ENCODE data around the gene OR5K4. TPM values are rescaled to one million over a fixed set of nuclear protein-coding genes. Genes with fewer than 3 reads are reported as not detected.

OR5K4 gene
- total and polyA plus RNA-seq, 2 of the 4 experiments (the other 2 are of a cell fraction) = not detected

DNA sequence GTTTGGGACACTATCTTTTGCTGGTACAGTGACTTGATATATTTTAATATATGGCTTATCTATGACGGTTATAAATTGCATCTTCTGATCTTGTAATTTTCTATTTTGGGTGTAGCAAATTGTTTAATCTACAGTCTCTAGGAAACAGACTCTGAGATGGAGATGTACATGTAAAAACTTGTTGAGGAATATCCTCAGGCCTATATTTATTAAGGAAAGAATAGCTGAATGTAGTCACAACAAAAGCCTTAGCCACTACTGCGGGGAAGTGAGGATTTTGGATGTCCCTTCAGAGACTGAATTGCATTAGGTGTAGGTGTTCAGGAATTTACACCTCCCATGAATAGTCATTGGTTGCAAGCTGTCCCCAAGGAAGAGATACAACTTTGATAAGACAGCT, 23.0 kb downstream of the OR5K4 start:
- no CpG with 5 or more reads among the region's 2 CpGs for WGBS, 2 experiments (ENCODE audit: extremely low coverage in 2 of 2, insufficient read length in 1 of 2)
- Histone ChIP-seq H3K27me3 (ENCODE audit: control insufficient read depth, insufficient read depth, low read length) (no peaks in the 10 kb centered on the region), H4K5ac (ENCODE audit: low read depth, low read length) (no peak overlapping the region), H3K79me1 (ENCODE audit: low read depth in 1 of 2, low read length in 2 of 2) (no peaks in the 10 kb centered on the region), H4K8ac (ENCODE audit: low read depth in 2 of 2, low read length in 2 of 2) (no peak overlapping the region), H3K23ac (ENCODE audit: low read depth, low read length) (no peak overlapping the region), H2BK15ac (ENCODE audit: low read depth, low read length) (no peak overlapping the region), H3K18ac (ENCODE audit: low read depth, low read length) (no peak overlapping the region), H3K56ac (ENCODE audit: extremely low read depth, insufficient read depth, low read length) (no peak overlapping the region), H4K20me1 (ENCODE audit: insufficient read depth, low read length) (no peaks in the 10 kb centered on the region), H3K4me2 (ENCODE audit: low read depth, low read length) (no peak overlapping the region), H2AFZ (replicated peaks; ENCODE audit: low read length, poor library complexity) (no peak overlapping the region), H3K14ac (replicated peaks; ENCODE audit: low read depth, low read length) (no peak overlapping the region), H4K91ac (ENCODE audit: insufficient read depth, low read depth, low read length) (no peak overlapping the region), H3K9ac (ENCODE audit: low read depth, low read length) (no peak overlapping the region), H3K27ac (ENCODE audit: insufficient read depth, low read length) (no peak overlapping the region), H2BK120ac (ENCODE audit: low read depth, low read length) (no peak overlapping the region), H2BK20ac (ENCODE audit: low read depth, low read length) (no peak overlapping the region), H2BK5ac (ENCODE audit: low read depth, low read length, poor library complexity, severe bottlenecking) (no peak overlapping the region), H3K9me3 (ENCODE audit: control insufficient read depth, insufficient read depth, low read length) (no peaks in the 10 kb centered on the region), H3K36me3 (ENCODE audit: control insufficient read depth, insufficient read depth, low read length) (no peaks in the 10 kb centered on the region), H3K4ac (ENCODE audit: low read depth, low read length) (no peak overlapping the region), H3K4me3 (ENCODE audit: insufficient read depth, low read depth, low read length) (no peak overlapping the region), H2AK9ac (replicated peaks; ENCODE audit: low read depth, low read length, poor library complexity) (no peak overlapping the region), H3K4me1 (ENCODE audit: control insufficient read depth, insufficient read depth, low read length) (no peaks in the 10 kb centered on the region), H3K9me1 (ENCODE audit: insufficient read depth, low read length) (no peaks in the 10 kb centered on the region), H2AK5ac (ENCODE audit: low read depth, low read length) (no peak overlapping the region)
- intact Hi-C loops (cut with micrococcal nuclease) = no loop called here
- CTCF ChIA-PET = no interaction called here
- ATAC-seq (ENCODE audit: low read depth) = no peak
- in situ Hi-C loops (cut with MboI; ENCODE audit: low sequenced_read_pairs) = no loop called here
- POLR2A ChIA-PET (ENCODE audit: unreplicated experiment) = no interaction called here
- TF ChIP-seq RAD21 (IDR thresholded peaks at IDR 0.05; ENCODE audit: low read length) = no peak
- no peak for TF ChIP-seq CHD1 (IDR thresholded peaks at IDR 0.05; ENCODE audit: low read depth, low read length)
- no peak for TF ChIP-seq MAFK (IDR thresholded peaks at IDR 0.05; ENCODE audit: low read depth, low read length)
- TF ChIP-seq FOS (IDR thresholded peaks at IDR 0.05; ENCODE audit: low read depth, low read length) = no peak
- no peak for TF ChIP-seq CEBPB (IDR thresholded peaks at IDR 0.05; ENCODE audit: low read depth, low read length)
- TF ChIP-seq, protein P1, sequence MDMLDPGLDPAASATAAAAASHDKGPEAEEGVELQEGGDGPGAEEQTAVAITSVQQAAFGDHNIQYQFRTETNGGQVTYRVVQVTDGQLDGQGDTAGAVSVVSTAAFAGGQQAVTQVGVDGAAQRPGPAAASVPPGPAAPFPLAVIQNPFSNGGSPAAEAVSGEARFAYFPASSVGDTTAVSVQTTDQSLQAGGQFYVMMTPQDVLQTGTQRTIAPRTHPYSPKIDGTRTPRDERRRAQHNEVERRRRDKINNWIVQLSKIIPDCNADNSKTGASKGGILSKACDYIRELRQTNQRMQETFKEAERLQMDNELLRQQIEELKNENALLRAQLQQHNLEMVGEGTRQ (IDR thresholded peaks at IDR 0.05; ENCODE audit: low read depth, low read length) = no peak
- no peak for TF ChIP-seq MXI1 (IDR thresholded peaks at IDR 0.05; ENCODE audit: borderline replicate concordance, low read depth, low read length)
- no peak for TF ChIP-seq MAZ (IDR thresholded peaks at IDR 0.05; ENCODE audit: borderline replicate concordance, low read depth, low read length)
- TF ChIP-seq RFX5 (IDR thresholded peaks at IDR 0.05; ENCODE audit: low read depth, low read length) = no peak
- no peak for TF ChIP-seq SMC3 (IDR thresholded peaks at IDR 0.05; ENCODE audit: low read depth, low read length)
- TF ChIP-seq, protein P2, sequence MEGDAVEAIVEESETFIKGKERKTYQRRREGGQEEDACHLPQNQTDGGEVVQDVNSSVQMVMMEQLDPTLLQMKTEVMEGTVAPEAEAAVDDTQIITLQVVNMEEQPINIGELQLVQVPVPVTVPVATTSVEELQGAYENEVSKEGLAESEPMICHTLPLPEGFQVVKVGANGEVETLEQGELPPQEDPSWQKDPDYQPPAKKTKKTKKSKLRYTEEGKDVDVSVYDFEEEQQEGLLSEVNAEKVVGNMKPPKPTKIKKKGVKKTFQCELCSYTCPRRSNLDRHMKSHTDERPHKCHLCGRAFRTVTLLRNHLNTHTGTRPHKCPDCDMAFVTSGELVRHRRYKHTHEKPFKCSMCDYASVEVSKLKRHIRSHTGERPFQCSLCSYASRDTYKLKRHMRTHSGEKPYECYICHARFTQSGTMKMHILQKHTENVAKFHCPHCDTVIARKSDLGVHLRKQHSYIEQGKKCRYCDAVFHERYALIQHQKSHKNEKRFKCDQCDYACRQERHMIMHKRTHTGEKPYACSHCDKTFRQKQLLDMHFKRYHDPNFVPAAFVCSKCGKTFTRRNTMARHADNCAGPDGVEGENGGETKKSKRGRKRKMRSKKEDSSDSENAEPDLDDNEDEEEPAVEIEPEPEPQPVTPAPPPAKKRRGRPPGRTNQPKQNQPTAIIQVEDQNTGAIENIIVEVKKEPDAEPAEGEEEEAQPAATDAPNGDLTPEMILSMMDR (conservative IDR thresholded peaks at IDR 0.05; ENCODE audit: low read depth, low read length) = no peak
- TF ChIP-seq BHLHE40 (IDR thresholded peaks at IDR 0.05; ENCODE audit: low read depth, low read length) = no peak
- TF ChIP-seq, protein P3, sequence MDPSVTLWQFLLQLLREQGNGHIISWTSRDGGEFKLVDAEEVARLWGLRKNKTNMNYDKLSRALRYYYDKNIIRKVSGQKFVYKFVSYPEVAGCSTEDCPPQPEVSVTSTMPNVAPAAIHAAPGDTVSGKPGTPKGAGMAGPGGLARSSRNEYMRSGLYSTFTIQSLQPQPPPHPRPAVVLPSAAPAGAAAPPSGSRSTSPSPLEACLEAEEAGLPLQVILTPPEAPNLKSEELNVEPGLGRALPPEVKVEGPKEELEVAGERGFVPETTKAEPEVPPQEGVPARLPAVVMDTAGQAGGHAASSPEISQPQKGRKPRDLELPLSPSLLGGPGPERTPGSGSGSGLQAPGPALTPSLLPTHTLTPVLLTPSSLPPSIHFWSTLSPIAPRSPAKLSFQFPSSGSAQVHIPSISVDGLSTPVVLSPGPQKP (IDR thresholded peaks at IDR 0.05; ENCODE audit: borderline replicate concordance, low read depth, low read length) = no peak
- no peak for TF ChIP-seq POLR2A (IDR thresholded peaks at IDR 0.05; ENCODE audit: low read depth, low read length)
- no peak for TF ChIP-seq NFE2L2 (IDR thresholded peaks at IDR 0.05; ENCODE audit: low read depth, low read length)
- TF ChIP-seq RCOR1 (IDR thresholded peaks at IDR 0.05; ENCODE audit: insufficient replicate concordance, low read length) = no peak
- dilution Hi-C loops (cut with HindIII; ENCODE audit: low sequenced_read_pairs, unreplicated experiment) = no loop called here
- DNase-seq = no peak
- BruUV-seq (replicated peaks) = no TSS peak

All from IMR-90 (cell line).